Sigmoid colon (tissue), 7 donors: ENCODE data around the gene DENND2A. TPM values are rescaled to one million over a fixed set of nuclear protein-coding genes. Genes with fewer than 3 reads are reported as not detected.

Experiments
- DNase-seq: peaks from one replicate; pipeline ENCODE4 v3.0.0-alpha.2; 2019
- H3K27ac ChIP-seq, 4 donors: fragments of 200-600 bp; sonication (generic); one replicate each; pipeline ENCODE4 v1.5.1; 2016 to 2019; ENCODE audit warnings: mild to moderate bottlenecking in 1 of 4
- H3K27me3 ChIP-seq, 3 donors: fragments of 200-600 bp; sonication (generic); one replicate each; pipeline ENCODE4 v1.5.1; 2019; ENCODE audit warnings: mild to moderate bottlenecking in 1 of 3
- H3K36me3 ChIP-seq, 4 donors: fragments of 200-600 bp; sonication (generic); one replicate each; pipeline ENCODE4 v1.5.1; 2016 to 2019
- H3K4me1 ChIP-seq, 4 donors: fragments of 200-600 bp; sonication (generic); one replicate each; pipeline ENCODE4 v1.5.1; 2017 to 2019
- H3K4me3 ChIP-seq, 4 donors: fragments of 200-600 bp; sonication (generic); one replicate each; pipeline ENCODE4 v1.5.1; 2017 to 2019; ENCODE audit warnings: mild to moderate bottlenecking in 2 of 4, moderate library complexity in 1 of 4
- H3K9me3 ChIP-seq, 4 donors: fragments of 200-600 bp in 3 of 4; sonication (generic) in 3 of 4; one replicate each; pipeline versions ENCODE4 v1.5.1 to v1.6.1; 2013 to 2019
- EP300 ChIP-seq, 4 donors: sonication (generic); formaldehyde crosslinking; IDR thresholded peaks; one replicate each; pipeline ENCODE4 v1.6.1; 2017; ENCODE audit warnings: antibody characterized with exemption in 4 of 4
- POLR2A ChIP-seq, 2 donors: fragments of 450-650 bp; IDR thresholded peaks; one replicate each; pipeline ENCODE4 v1.6.1; 2016; ENCODE audit warnings: antibody characterized with exemption in 2 of 2, mild to moderate bottlenecking in 2 of 2, moderate library complexity in 2 of 2
- POLR2AphosphoS5 ChIP-seq, 4 donors: sonication (generic); formaldehyde crosslinking; IDR thresholded peaks; one replicate each; pipeline ENCODE4 v1.6.1; 2017; ENCODE audit warnings: antibody characterized with exemption in 4 of 4
- WGBS, 2 donors: extraction: QIAGEN DNeasy Blood & Tissue Kit; methylation state at CpG; one replicate each; pipeline ENCODE4 v1.1.7; 2013; 5-methylcytosine and 5-hydroxymethylcytosine counted together
- intact Hi-C: fragments of 100-400 bp; cut with DNase I; formaldehyde crosslinking; loops from one replicate; pipeline ENCODE4 v1.15.1; 2023
- polyA plus RNA-seq, 3 donors: library from polyadenylated mRNA; stranded (reverse); fragments of 200-250 nt; gene quantifications; one replicate each; pipeline ENCODE4 v1.2.3, GENCODE V29; 2013
- total RNA-seq, 4 donors: library from RNA; depleted of rRNA; stranded (reverse); fragments of >200 nt; gene quantifications; one replicate each; pipeline ENCODE4 v1.1.0, GENCODE V29; 2016
- TF ChIP-seq, protein P1 (sequence below), 4 experiments: fragments of 450-650 bp in 3 of 4; fragments of 200-600 bp in 1 of 4; IDR thresholded peaks; one replicate each; pipeline ENCODE4 v1.5.1; 2016 to 2019; ENCODE audit warnings: antibody characterized with exemption in 4 of 4, mild to moderate bottlenecking in 3 of 4, moderate library complexity in 2 of 4
- donor health status: healthy with polysubstance abuse.
- donor health status: Bipolar disorder and iron deficiency.
- donor health status: healthy.

The DENND2A gene
- total and polyA plus RNA-seq, 7 donors, result 6.2 to 38.8 (median 11.4) TPM

DNA sequence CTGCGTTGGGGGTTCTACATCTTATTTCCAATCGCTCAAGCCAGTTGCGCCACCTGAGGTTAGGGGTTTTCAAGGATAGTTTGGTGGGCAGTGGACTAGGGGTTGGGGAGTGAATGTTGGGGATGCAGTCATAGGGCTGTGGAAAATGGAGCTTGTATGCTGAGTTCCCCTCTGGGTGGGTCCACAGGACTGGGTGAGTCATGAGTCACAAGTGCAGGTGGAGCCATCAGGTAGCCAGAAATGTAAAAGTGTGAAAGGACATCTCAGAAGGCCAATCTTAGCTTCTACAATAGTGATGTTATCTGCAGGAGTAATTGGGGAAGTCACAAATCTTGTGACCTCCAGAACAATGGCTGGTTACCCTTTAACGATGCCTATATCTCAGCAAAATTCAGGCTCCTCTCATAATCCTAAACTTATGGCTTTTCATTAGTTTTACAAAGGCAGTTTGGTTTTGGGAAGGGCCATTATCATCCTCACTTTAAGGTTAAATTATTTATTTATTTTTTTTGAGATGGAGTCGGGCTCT is 143.3 kb downstream of the DENND2A start:
- intact Hi-C loops, result no loop called here
- TF ChIP-seq, protein P1, sequence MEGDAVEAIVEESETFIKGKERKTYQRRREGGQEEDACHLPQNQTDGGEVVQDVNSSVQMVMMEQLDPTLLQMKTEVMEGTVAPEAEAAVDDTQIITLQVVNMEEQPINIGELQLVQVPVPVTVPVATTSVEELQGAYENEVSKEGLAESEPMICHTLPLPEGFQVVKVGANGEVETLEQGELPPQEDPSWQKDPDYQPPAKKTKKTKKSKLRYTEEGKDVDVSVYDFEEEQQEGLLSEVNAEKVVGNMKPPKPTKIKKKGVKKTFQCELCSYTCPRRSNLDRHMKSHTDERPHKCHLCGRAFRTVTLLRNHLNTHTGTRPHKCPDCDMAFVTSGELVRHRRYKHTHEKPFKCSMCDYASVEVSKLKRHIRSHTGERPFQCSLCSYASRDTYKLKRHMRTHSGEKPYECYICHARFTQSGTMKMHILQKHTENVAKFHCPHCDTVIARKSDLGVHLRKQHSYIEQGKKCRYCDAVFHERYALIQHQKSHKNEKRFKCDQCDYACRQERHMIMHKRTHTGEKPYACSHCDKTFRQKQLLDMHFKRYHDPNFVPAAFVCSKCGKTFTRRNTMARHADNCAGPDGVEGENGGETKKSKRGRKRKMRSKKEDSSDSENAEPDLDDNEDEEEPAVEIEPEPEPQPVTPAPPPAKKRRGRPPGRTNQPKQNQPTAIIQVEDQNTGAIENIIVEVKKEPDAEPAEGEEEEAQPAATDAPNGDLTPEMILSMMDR (IDR thresholded peaks at IDR 0.05), result no peak
- TF ChIP-seq POLR2A (IDR thresholded peaks at IDR 0.05) (no peak), POLR2AphosphoS5 (IDR thresholded peaks at IDR 0.05) (no peak), EP300 (IDR thresholded peaks at IDR 0.05) (no peak)
- Histone ChIP-seq H3K27me3 (no peaks in the 10 kb centered on the region), H3K9me3 (no peaks in the 10 kb centered on the region), H3K27ac (no peak overlapping the region), H3K4me3 (no peak overlapping the region), H3K4me1 (no peaks in the 10 kb centered on the region), H3K36me3 (no peaks in the 10 kb centered on the region)
- 63 to 74% methylated on average over 5 of the region's 5 CpGs for WGBS, 2 donors
- DNase-seq, result no peak

DNA sequence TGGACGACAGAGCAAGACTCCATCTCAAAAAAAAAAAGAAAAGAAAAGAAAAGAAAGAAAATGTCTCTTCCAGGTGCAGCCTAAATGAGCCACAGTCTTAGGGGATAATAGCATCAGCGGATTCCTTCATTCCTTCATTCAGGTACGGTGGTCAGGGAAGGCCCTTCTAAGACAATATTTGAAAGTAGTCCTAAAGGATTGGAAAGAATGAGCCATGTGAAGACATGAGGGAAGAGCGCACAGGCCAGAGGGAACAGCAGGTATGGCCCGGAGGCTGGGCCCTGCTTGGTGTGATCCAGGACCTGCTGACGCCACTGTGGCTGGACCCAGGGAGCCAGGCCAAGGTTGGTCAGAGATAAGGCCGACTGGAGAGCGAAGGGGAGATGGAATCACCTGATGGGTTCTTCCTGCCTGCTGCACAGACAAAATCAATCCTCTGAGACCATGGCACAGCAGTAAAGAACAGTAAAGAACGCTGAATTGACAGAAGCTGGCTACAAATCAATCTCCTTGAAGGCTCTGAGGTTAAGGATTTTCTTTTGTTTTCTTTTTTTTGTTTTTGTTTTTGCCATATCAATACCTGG is 145.0 kb downstream of the DENND2A start:
- H3K27ac ChIP-seq, result no peak overlapping the region
- no peaks in the 10 kb centered on the region for H3K9me3 ChIP-seq
- no peak for TF ChIP-seq POLR2AphosphoS5 (IDR thresholded peaks at IDR 0.05)
- no peak for TF ChIP-seq POLR2A (IDR thresholded peaks at IDR 0.05)
- TF ChIP-seq, protein P1 (IDR thresholded peaks at IDR 0.05), result no peak
- no peak for TF ChIP-seq EP300 (IDR thresholded peaks at IDR 0.05)
- intact Hi-C loops, result no loop called here
- no peaks in the 10 kb centered on the region for H3K36me3 ChIP-seq
- H3K4me1 ChIP-seq, result no peaks in the 10 kb centered on the region
- WGBS, 2 donors, result 94 to 95% methylated on average over 9 of the region's 9 CpGs
- no peaks in the 10 kb centered on the region for H3K27me3 ChIP-seq
- DNase-seq, result no peak
- H3K4me3 ChIP-seq, result no peak overlapping the region

DNA sequence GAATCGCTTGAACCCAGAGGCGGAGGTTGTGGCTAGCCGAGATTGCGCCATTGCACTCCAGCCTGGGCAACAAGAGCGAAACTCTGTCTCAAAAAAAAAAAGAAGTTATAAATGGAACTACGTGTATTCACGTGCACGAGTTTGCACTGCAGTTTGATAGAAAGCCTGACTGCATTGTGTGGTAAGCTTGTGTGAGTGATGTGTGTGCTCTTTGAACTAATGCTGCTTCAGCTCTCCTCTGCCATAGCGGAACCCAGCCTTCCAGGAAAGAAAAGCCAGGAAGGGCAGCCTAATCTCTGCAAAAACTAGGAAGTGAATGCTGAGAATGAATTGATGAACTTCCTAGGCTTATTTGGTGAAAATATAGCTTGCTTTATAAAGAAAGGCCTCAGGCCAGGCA is 145.7 kb downstream of the DENND2A start:
- Histone ChIP-seq H3K9me3 (no peaks in the 10 kb centered on the region), H3K27ac (no peak overlapping the region), H3K4me1 (no peaks in the 10 kb centered on the region), H3K27me3 (no peaks in the 10 kb centered on the region), H3K4me3 (no peak overlapping the region), H3K36me3 (no peaks in the 10 kb centered on the region)
- DNase-seq, result no peak
- WGBS, 2 donors, result 89 to 92% methylated on average over 9 of the region's 9 CpGs
- TF ChIP-seq EP300 (IDR thresholded peaks at IDR 0.05) (no peak), POLR2A (IDR thresholded peaks at IDR 0.05) (no peak), POLR2AphosphoS5 (IDR thresholded peaks at IDR 0.05) (no peak)
- intact Hi-C loops, result no loop called here

DNA sequence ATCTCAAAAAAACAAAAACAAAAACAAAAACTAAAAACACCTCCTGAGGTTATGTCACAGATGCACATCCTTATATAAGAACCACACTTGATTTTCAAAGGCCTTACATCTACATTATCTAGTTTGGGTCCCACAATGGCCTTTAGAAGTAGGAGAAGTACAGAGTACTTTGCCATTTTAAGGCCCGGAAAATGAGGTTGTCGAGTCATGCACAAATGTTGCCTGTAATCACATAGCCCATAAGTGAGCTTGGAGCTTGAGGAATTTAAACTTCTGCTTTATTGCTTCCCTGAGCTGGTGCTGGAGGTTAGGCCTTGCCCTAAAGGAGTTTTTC is 151.6 kb downstream of the DENND2A start:
- no peaks in the 10 kb centered on the region for H3K27me3 ChIP-seq

GRCh38 chr7:140485500-140486265 is 154.9 kb downstream of the DENND2A start:
- intact Hi-C loops, result no loop called here
- Histone ChIP-seq H3K36me3 (no peaks in the 10 kb centered on the region), H3K27ac (no peak overlapping the region), H3K27me3 (no peaks in the 10 kb centered on the region), H3K4me3 (no peak overlapping the region), H3K9me3 (no peaks in the 10 kb centered on the region), H3K4me1 (no peaks in the 10 kb centered on the region)
- DNase-seq, result no peak
- TF ChIP-seq EP300 (IDR thresholded peaks at IDR 0.05) (no peak), POLR2A (IDR thresholded peaks at IDR 0.05) (no peak), POLR2AphosphoS5 (IDR thresholded peaks at IDR 0.05) (no peak)
- TF ChIP-seq, protein P1 (IDR thresholded peaks at IDR 0.05), result no peak
- WGBS, 2 donors, result 39 to 71% methylated on average over 14 of the region's 14 CpGs

More for the DNA sequence above, 151.6 kb downstream of the DENND2A start:
- Histone ChIP-seq H3K36me3 (no peaks in the 10 kb centered on the region), H3K4me3 (no peak overlapping the region), H3K4me1 (no peaks in the 10 kb centered on the region), H3K9me3 (no peaks in the 10 kb centered on the region), H3K27ac (no peak overlapping the region)
- WGBS, 2 donors, result 27 to 69% methylated on average over 2 of the region's 2 CpGs
- TF ChIP-seq POLR2A (IDR thresholded peaks at IDR 0.05) (no peak), EP300 (IDR thresholded peaks at IDR 0.05) (no peak), POLR2AphosphoS5 (IDR thresholded peaks at IDR 0.05) (no peak)
- TF ChIP-seq, protein P1 (IDR thresholded peaks at IDR 0.05), result no peak
- DNase-seq, result no peak
- intact Hi-C loops, result no loop called here
